Measurements from ENCODE around the gene ACE.

The ACE gene

DNA sequence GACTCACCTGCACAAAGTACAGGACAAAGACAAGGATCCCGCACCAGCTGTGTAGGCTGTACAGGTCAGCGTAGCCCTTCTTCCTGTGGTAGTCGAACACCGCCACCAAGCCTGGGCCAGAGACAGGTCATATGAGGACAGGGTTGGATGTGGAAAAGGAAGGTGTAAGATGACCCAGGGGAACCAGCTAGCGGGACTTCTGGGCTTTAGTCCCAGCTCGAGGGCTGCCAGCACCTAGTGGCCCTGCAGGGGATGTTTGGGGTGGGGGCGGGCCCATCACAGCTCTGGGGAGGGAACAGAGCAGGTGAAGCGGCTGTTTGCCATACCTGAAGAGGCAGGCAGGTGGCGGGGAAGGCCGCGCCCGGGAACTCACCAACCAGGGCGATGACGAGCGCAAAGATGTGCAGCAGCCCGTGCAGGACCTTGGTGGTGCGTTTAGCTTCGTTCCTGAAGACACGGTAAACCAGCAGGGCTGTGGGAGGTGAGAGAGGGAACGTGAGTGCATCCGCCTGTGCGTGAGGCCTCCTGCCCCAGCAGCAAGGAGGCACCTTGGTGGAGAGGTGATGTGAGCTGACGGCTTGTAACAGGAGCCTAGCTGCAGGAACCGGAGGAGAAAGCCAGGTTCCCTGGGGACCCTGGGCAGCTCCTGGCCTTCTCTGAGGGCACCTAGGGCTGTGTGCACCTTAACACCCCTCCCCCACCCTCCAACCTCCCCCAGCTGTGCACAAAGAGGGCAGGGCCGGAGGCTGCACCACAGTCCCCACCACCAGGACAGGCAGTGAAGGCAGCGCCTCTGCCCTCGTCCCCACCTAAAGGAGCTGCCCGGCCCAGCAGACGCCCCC is 41.0 kb upstream of the ACE start:
- TF ChIP-seq, protein P1, sequence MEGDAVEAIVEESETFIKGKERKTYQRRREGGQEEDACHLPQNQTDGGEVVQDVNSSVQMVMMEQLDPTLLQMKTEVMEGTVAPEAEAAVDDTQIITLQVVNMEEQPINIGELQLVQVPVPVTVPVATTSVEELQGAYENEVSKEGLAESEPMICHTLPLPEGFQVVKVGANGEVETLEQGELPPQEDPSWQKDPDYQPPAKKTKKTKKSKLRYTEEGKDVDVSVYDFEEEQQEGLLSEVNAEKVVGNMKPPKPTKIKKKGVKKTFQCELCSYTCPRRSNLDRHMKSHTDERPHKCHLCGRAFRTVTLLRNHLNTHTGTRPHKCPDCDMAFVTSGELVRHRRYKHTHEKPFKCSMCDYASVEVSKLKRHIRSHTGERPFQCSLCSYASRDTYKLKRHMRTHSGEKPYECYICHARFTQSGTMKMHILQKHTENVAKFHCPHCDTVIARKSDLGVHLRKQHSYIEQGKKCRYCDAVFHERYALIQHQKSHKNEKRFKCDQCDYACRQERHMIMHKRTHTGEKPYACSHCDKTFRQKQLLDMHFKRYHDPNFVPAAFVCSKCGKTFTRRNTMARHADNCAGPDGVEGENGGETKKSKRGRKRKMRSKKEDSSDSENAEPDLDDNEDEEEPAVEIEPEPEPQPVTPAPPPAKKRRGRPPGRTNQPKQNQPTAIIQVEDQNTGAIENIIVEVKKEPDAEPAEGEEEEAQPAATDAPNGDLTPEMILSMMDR (IDR thresholded peaks at IDR 0.05), result peak; percentile 64

- TF ChIP-seq, protein P1 (IDR thresholded peaks at IDR 0.05), result peak; percentile 23; the same call in 1 of the 2 replicates
Measured at GRCh38 chr17:63436523-63437110, 40.2 kb upstream of the ACE start.

- TF ChIP-seq, protein P1 (IDR thresholded peaks at IDR 0.05), result no peak
Measured at GRCh38 chr17:63437287-63438091, 39.4 kb upstream of the ACE start.

- TF ChIP-seq, protein P1 (IDR thresholded peaks at IDR 0.05), result no peak
Measured at GRCh38 chr17:63438092-63439051, 38.5 kb upstream of the ACE start.

DNA sequence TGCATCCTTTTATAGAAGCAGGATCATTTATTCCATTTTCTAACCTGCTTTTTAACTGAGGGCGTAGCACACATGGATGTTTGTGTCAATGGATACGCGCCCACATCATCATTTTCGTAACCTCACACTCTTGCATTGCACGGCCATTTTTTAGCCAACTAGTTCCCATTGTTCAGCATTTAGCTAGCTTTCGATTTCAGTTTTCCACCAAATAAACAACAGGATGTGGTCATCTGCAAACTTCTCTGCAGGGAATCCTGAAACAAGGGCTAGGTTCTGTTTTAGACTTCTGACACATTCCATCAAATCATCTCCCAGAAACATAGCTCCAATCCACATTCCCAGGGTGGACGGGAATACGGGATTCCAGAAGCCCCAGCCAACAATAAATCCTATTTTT is 37.2 kb upstream of the ACE start:
- TF ChIP-seq, protein P1 (IDR thresholded peaks at IDR 0.05), result no peak

DNA sequence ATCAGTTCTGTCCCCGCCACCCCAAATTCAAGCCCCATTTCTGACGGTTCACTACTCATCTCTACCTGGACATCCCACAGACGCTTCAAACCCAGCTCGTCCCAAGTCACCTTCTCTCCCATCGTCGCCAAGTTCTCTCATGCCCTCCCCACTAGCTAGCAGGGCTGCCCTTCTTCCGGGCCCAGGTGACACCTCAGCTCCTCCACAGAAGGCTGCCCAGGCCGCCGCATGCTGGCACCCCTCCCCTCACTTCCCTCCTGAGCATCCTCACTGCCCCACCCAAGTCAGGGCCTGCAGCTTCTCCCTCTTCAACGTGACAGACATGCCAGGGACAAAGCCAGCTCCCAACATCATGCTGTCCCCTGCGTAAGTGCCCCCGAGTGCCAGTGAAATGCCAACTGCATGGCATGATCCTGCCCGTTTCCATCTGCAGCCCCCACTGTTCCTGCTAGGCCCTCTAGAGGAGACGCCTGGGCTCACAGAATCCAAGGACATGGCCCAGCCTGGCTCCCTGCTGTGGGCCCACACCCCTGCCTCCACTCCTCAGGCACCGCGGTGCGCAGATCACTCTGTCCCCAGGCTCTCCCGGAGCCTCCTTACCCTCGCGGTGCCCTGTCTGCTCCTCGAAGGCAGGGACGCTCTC is 36.6 kb upstream of the ACE start:
- TF ChIP-seq, protein P1 (IDR thresholded peaks at IDR 0.05), result no peak
